Measurements from ENCODE around the gene ZDHHC11B.

- TF ChIP-seq, protein P1, sequence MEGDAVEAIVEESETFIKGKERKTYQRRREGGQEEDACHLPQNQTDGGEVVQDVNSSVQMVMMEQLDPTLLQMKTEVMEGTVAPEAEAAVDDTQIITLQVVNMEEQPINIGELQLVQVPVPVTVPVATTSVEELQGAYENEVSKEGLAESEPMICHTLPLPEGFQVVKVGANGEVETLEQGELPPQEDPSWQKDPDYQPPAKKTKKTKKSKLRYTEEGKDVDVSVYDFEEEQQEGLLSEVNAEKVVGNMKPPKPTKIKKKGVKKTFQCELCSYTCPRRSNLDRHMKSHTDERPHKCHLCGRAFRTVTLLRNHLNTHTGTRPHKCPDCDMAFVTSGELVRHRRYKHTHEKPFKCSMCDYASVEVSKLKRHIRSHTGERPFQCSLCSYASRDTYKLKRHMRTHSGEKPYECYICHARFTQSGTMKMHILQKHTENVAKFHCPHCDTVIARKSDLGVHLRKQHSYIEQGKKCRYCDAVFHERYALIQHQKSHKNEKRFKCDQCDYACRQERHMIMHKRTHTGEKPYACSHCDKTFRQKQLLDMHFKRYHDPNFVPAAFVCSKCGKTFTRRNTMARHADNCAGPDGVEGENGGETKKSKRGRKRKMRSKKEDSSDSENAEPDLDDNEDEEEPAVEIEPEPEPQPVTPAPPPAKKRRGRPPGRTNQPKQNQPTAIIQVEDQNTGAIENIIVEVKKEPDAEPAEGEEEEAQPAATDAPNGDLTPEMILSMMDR (IDR thresholded peaks at IDR 0.05) = no peak
- no peak for TF ChIP-seq POLR2A (IDR thresholded peaks at IDR 0.05)
Observed at GRCh38 chr5:759781-760362, 24.7 kb downstream of the ZDHHC11B start.
